HepG2 (cell line): ENCODE data around the gene INPP4B.

Experiments used
- CBX2 ChIP-seq, 2 experiments: fragments of 200-600 bp in 1 of 2; sonication (generic); formaldehyde crosslinking in 1 of 2; IDR thresholded peaks; 2 replicates each; pipeline versions ENCODE4 v1.7.0 to v1.8.1; 2018 to 2022; ENCODE audit warnings: low read depth in 2 of 2, low read length in 1 of 2, mild to moderate bottlenecking in 1 of 2, missing genetic modification reagents in 1 of 2
- CTCF ChIP-seq: sonication (generic); formaldehyde crosslinking; IDR thresholded peaks from 2 replicates; pipeline ENCODE4 v1.5.0; 2020; ENCODE audit warnings: mild to moderate bottlenecking, missing genetic modification reagents, moderate library complexity
- NFE2 ChIP-seq: sonication (generic); formaldehyde crosslinking; IDR thresholded peaks from 2 replicates; pipeline ENCODE4 v1.4.0; 2020; ENCODE audit warnings: missing genetic modification reagents
- NR2F2 ChIP-seq: IDR thresholded peaks from 2 replicates; pipeline ENCODE4 v1.6.1; 2012; ENCODE audit warnings: low read depth, inconsistent platforms, borderline replicate concordance
- REST ChIP-seq, 2 experiments: IDR thresholded peaks; 2 replicates each; pipeline ENCODE4 v1.6.1; 2011 to 2012; ENCODE audit warnings: low read length in 2 of 2, borderline replicate concordance in 1 of 2, low read depth in 1 of 2, mild to moderate bottlenecking in 1 of 2, moderate library complexity in 1 of 2
- ZGPAT ChIP-seq: IDR thresholded peaks from 2 replicates; pipeline ENCODE4 v1.6.1; 2016; ENCODE audit warnings: mild to moderate bottlenecking
- ZNF256 ChIP-seq: sonication (generic); formaldehyde crosslinking; conservative IDR thresholded peaks from 2 replicates; pipeline ENCODE4 v1.4.0; 2020; ENCODE audit warnings: missing genetic modification reagents

- TF ChIP-seq NFE2 (CRISPR knock-in tag) = no peak
- no peak for TF ChIP-seq CTCF (CRISPR knock-in tag)
- no peak for TF ChIP-seq REST (IDR thresholded peaks at IDR 0.05; ENCODE audit: borderline replicate concordance in 1 of 2, low read depth in 1 of 2, low read length in 2 of 2)
- no peak for TF ChIP-seq CBX2 (IDR thresholded peaks at IDR 0.05; ENCODE audit: low read depth, low read length)
- TF ChIP-seq CBX2 (CRISPR knock-in tag; IDR thresholded peaks at IDR 0.05; ENCODE audit: low read depth) = no peak
- TF ChIP-seq NR2F2 = no peak
- no peak for TF ChIP-seq ZGPAT (CRISPR knock-in tag)
- TF ChIP-seq ZNF256 (CRISPR knock-in tag) = no peak
These were observed 30.3 kb downstream of the INPP4B start for GRCh38 chr4:142815834-142816233.
